NCI-H524 treated with DMSO at 0.1 percent for 48 hours (cell line): ENCODE data around the gene SERPINH1.
A peak's percentile ranks its signal among the peaks of the same experiment; 100 is the strongest.

Experiments used
- DNase-seq: peaks from one replicate; lab custom pipeline; 2025; lab: John Stamatoyannopoulos, UW

The SERPINH1 gene

GRCh38 chr11:75596914-75597313 is 34.9 kb downstream of the SERPINH1 start:
- DNase-seq, result no peak

- no peak for DNase-seq
These were observed 35.6 kb downstream of the SERPINH1 start for GRCh38 chr11:75597636-75598035.

GRCh38 chr11:75598264-75598663 is 36.2 kb downstream of the SERPINH1 start:
- DNase-seq, result no peak

- DNase-seq, result peak; percentile 69
These were observed 36.8 kb downstream of the SERPINH1 start for GRCh38 chr11:75598900-75599299.

GRCh38 chr11:75600356-75600755 is 38.3 kb downstream of the SERPINH1 start:
- DNase-seq, result no peak

GRCh38 chr11:75601494-75601893 is 39.4 kb downstream of the SERPINH1 start:
- DNase-seq, result no peak

GRCh38 chr11:75602951-75603350 is 40.9 kb downstream of the SERPINH1 start:
- no peak for DNase-seq

- no peak for DNase-seq
These were observed 42.0 kb downstream of the SERPINH1 start for GRCh38 chr11:75603791-75604736.

- no peak for DNase-seq
These were observed 44.0 kb downstream of the SERPINH1 start for GRCh38 chr11:75606099-75606498.

- DNase-seq, result no peak
These were observed 49.8 kb downstream of the SERPINH1 start for GRCh38 chr11:75611823-75612222.

GRCh38 chr11:75615751-75616150 is 53.7 kb downstream of the SERPINH1 start:
- DNase-seq, result peak; percentile 76

- DNase-seq, result no peak
These were observed 54.2 kb downstream of the SERPINH1 start for GRCh38 chr11:75616281-75616680.
